H9 (cell line): ENCODE measurements around the gene NCAM1. TPM values are rescaled to one million over a fixed set of nuclear protein-coding genes. Genes with fewer than 3 reads are reported as not detected.

Source experiments
- DNase-seq: peaks from one replicate; pipeline ENCODE4 v3.0.0-alpha.2; 2017
- H2AFZ ChIP-seq: one replicate; pipeline ENCODE4 v1.6.1; 2013; ENCODE audit warnings: mild to moderate bottlenecking, low read length, control low read depth, moderate library complexity
- H2AK5ac ChIP-seq: 2 replicates; pipeline ENCODE4 v1.6.1; 2013; ENCODE audit warnings: low read length, control low read depth, mixed read lengths; ENCODE audit not compliant: insufficient read length
- H2BK120ac ChIP-seq: one replicate; pipeline ENCODE4 v1.6.1; 2013; ENCODE audit warnings: low read depth, mild to moderate bottlenecking, low read length, control low read depth, inconsistent platforms; ENCODE audit not compliant: poor library complexity, severe bottlenecking
- H2BK12ac ChIP-seq: 2 replicates; pipeline ENCODE4 v1.6.1; 2013; ENCODE audit warnings: low read length, control low read depth, mixed read lengths, low read depth; ENCODE audit not compliant: insufficient read length
- H2BK15ac ChIP-seq: 2 replicates; pipeline ENCODE4 v1.6.1; 2013; ENCODE audit warnings: low read depth, low read length, control low read depth
- H2BK20ac ChIP-seq: one replicate; pipeline ENCODE4 v1.6.1; 2013; ENCODE audit warnings: low read depth, mild to moderate bottlenecking, low read length, control low read depth, inconsistent platforms; ENCODE audit not compliant: poor library complexity, severe bottlenecking
- H2BK5ac ChIP-seq: 2 replicates; pipeline ENCODE4 v1.6.1; 2013; ENCODE audit warnings: low read length, control low read depth, mixed read lengths; ENCODE audit not compliant: insufficient read length
- H3K14ac ChIP-seq: 2 replicates; pipeline ENCODE4 v1.6.1; 2013; ENCODE audit warnings: low read length, control low read depth; ENCODE audit not compliant: insufficient read depth
- H3K18ac ChIP-seq: 2 replicates; pipeline ENCODE4 v1.6.1; 2013; ENCODE audit warnings: low read depth, mild to moderate bottlenecking, mixed read lengths, low read length, control low read depth; ENCODE audit not compliant: insufficient read length
- H3K23ac ChIP-seq: 2 replicates; pipeline ENCODE4 v1.6.1; 2013; ENCODE audit warnings: low read length, control low read depth, mixed read lengths, low read depth; ENCODE audit not compliant: insufficient read length
- H3K23me2 ChIP-seq: 2 replicates; pipeline ENCODE4 v1.6.1; 2013; ENCODE audit warnings: low read depth, mild to moderate bottlenecking, mixed read lengths, low read length, control low read depth; ENCODE audit not compliant: insufficient read length, poor library complexity, severe bottlenecking
- H3K27ac ChIP-seq: 2 replicates; pipeline ENCODE4 v1.5.1; 2013; ENCODE audit warnings: low read length, control low read depth, mixed read lengths, low read depth; ENCODE audit not compliant: insufficient read length
- H3K27me3 ChIP-seq: 2 replicates; pipeline ENCODE4 v1.6.1; 2013; ENCODE audit warnings: low read length, control low read depth, inconsistent platforms; ENCODE audit not compliant: insufficient read depth
- H3K4ac ChIP-seq: 2 replicates; pipeline ENCODE4 v1.6.1; 2013; ENCODE audit warnings: low read depth, mild to moderate bottlenecking, control low read depth, inconsistent platforms, low read length, moderate library complexity
- H3K4me1 ChIP-seq: 2 replicates; pipeline ENCODE4 v1.6.1; 2013; ENCODE audit warnings: low read length, control low read depth, inconsistent platforms; ENCODE audit not compliant: insufficient read depth
- H3K4me2 ChIP-seq: 2 replicates; pipeline ENCODE4 v1.6.1; 2013; ENCODE audit warnings: low read length, control low read depth, mixed read lengths; ENCODE audit not compliant: insufficient read length, insufficient read depth
- H3K56ac ChIP-seq: 2 replicates; pipeline ENCODE4 v1.6.1; 2013; ENCODE audit warnings: low read depth, mild to moderate bottlenecking, mixed read lengths, low read length, control low read depth; ENCODE audit not compliant: insufficient read length
- H3K79me1 ChIP-seq: 2 replicates; pipeline ENCODE4 v1.6.1; 2013; ENCODE audit warnings: low read depth, mild to moderate bottlenecking, moderate library complexity, low read length, control low read depth, inconsistent platforms; ENCODE audit not compliant: insufficient read depth, poor library complexity, severe bottlenecking
- H3K79me2 ChIP-seq: 2 replicates; pipeline ENCODE4 v1.6.1; 2013; ENCODE audit warnings: low read length, control low read depth, inconsistent platforms; ENCODE audit not compliant: insufficient read depth
- H3K9ac ChIP-seq: 2 replicates; pipeline ENCODE4 v1.6.1; 2013; ENCODE audit warnings: low read length, control low read depth, mixed read lengths; ENCODE audit not compliant: insufficient read length; ENCODE audit errors: extremely low read depth
- H3K9me3 ChIP-seq: one replicate; pipeline ENCODE4 v1.6.1; 2013; ENCODE audit warnings: low read depth, low read length, inconsistent platforms; ENCODE audit not compliant: control insufficient read depth
- H3T11ph ChIP-seq: one replicate; pipeline ENCODE4 v1.6.1; 2013; ENCODE audit warnings: mild to moderate bottlenecking, low read length, control low read depth, inconsistent platforms
- H4K20me1 ChIP-seq: one replicate; pipeline ENCODE4 v1.6.1; 2013; ENCODE audit not compliant: control insufficient read depth, insufficient read length, insufficient read depth
- H4K5ac ChIP-seq: 2 replicates; pipeline ENCODE4 v1.6.1; 2013; ENCODE audit warnings: low read depth, mild to moderate bottlenecking, mixed read lengths, low read length, control low read depth; ENCODE audit not compliant: insufficient read length
- H4K8ac ChIP-seq: replicated peaks from 2 replicates; pipeline ENCODE4 v1.6.1; 2013; ENCODE audit warnings: low read length, control low read depth, mixed read lengths, low read depth; ENCODE audit not compliant: insufficient read length
- H4K91ac ChIP-seq: 2 replicates; pipeline ENCODE4 v1.6.1; 2013; ENCODE audit warnings: low read depth, mild to moderate bottlenecking, moderate library complexity, mixed read lengths, low read length, control low read depth; ENCODE audit not compliant: insufficient read length
- H3K27ac Mint-ChIP-seq, 3 experiments: 2 replicates in 2 of 3; 3 replicates in 1 of 3; pipeline ENCODE4 v1.8.0; 2020 to 2021; ENCODE audit warnings: mixed read lengths in 3 of 3, mild to moderate bottlenecking in 1 of 3, moderate library complexity in 1 of 3
- H3K27me3 Mint-ChIP-seq: 2 replicates; pipeline ENCODE4 v1.8.0; 2021; ENCODE audit warnings: low read depth, mild to moderate bottlenecking, moderate library complexity, mixed read lengths
- H3K36me3 Mint-ChIP-seq, 3 experiments: 2 replicates in 2 of 3; 3 replicates in 1 of 3; pipeline ENCODE4 v1.8.0; 2020 to 2021; ENCODE audit warnings: low read depth in 3 of 3, mixed read lengths in 3 of 3; ENCODE audit not compliant: insufficient read depth in 1 of 3
- H3K4me1 Mint-ChIP-seq, 2 experiments: 2 replicates each; pipeline ENCODE4 v1.8.0; 2020; ENCODE audit warnings: mixed read lengths in 2 of 2
- H3K4me3 Mint-ChIP-seq, 2 experiments: 2 replicates in 1 of 2; 3 replicates in 1 of 2; pipeline ENCODE4 v1.8.0; 2020 to 2021; ENCODE audit warnings: mild to moderate bottlenecking in 2 of 2, mixed read lengths in 2 of 2, moderate library complexity in 1 of 2
- H3K9me3 Mint-ChIP-seq, 2 experiments: 2 replicates in 1 of 2; 3 replicates in 1 of 2; pipeline ENCODE4 v1.8.0; 2020; ENCODE audit warnings: mild to moderate bottlenecking in 2 of 2, mixed read lengths in 2 of 2, moderate library complexity in 1 of 2
- CTCF ChIP-seq: fragments of 200-600 bp; sonication (generic); conservative IDR thresholded peaks from 3 replicates; pipeline ENCODE4 v1.8.0; 2021; ENCODE audit warnings: antibody characterized with exemption, mild to moderate bottlenecking
- WGBS: extraction: QIAGEN DNeasy Blood & Tissue Kit; methylation state at CpG from one replicate; pipeline ENCODE4 v1.1.7; 2013; ENCODE audit warnings: missing lambda C conversion rate, low lambda C conversion rate, mixed read lengths; ENCODE audit not compliant: insufficient read length; ENCODE audit errors: extremely low coverage; 5-methylcytosine and 5-hydroxymethylcytosine counted together
- total RNA-seq: library from RNA; stranded (reverse); gene quantifications from 2 replicates; pipeline ENCODE4 v1.2.1, GENCODE V29; 2021

The NCAM1 gene
- total RNA-seq, 1 experiment from 2014 or later = 2.5 TPM

GRCh38 chr11:113179181-113179704, 218.0 kb downstream of the NCAM1 start:
- Histone ChIP-seq H3K79me2 (no peaks in the 10 kb centered on the region), H4K91ac (no peak overlapping the region), H3K9ac (no peak overlapping the region), H2AFZ (no peak overlapping the region), H4K20me1 (no peaks in the 10 kb centered on the region), H3K23ac (no peak overlapping the region), H3K18ac (no peak overlapping the region), H3K14ac (no peak overlapping the region), H3K4me2 (no peak overlapping the region), H2BK20ac (no peak overlapping the region), H3K56ac (no peak overlapping the region), H3K4ac (no peak overlapping the region), H2BK120ac (no peak overlapping the region), H2BK5ac (no peak overlapping the region), H4K8ac (no peak overlapping the region), H2BK12ac (no peak overlapping the region), H2BK15ac (no peak overlapping the region), H3K27ac (no peak overlapping the region), H3K27me3 (no peaks in the 10 kb centered on the region), H3K23me2 (no peaks in the 10 kb centered on the region), H3K9me3 (no peaks in the 10 kb centered on the region), H3T11ph (no peak overlapping the region), H4K5ac (no peak overlapping the region), H3K4me1 (0 out of 2 replicates have a peak, but pooled peaks cover 2% of the 10 kb centered on the region), H3K79me1 (no peaks in the 10 kb centered on the region), H2AK5ac (no peak overlapping the region)
- no peak overlapping the region for H3K4me3 Mint-ChIP-seq
- no CpG with 5 or more reads among the region's 2 CpGs for WGBS
- no peak for DNase-seq
- H3K9me3 Mint-ChIP-seq = no peaks in the 10 kb centered on the region
- no peak overlapping the region; a peak in 1 of 7 replicates for H3K27ac Mint-ChIP-seq
- H3K36me3 Mint-ChIP-seq = no peaks in the 10 kb centered on the region
- no peak for TF ChIP-seq CTCF
- peaks cover 22 to 29% of the 10 kb centered on the region in 2 experiments for H3K4me1 Mint-ChIP-seq
- H3K27me3 Mint-ChIP-seq = no peaks in the 10 kb centered on the region
